LNCaP clone FGC (cell line): ENCODE results near the gene LIF.

Source experiments
- DNase-seq: peaks from one replicate; pipeline ENCODE4 v3.0.0-alpha.2; 2011; ENCODE audit warnings: low read depth
- H3K4me3 ChIP-seq: 2 replicates; pipeline ENCODE4 v1.5.1; 2011; ENCODE audit warnings: mild to moderate bottlenecking, low read depth, low read length, control low read depth
- CTCF ChIP-seq: IDR thresholded peaks from 2 replicates; pipeline ENCODE4 v1.5.1; 2012; ENCODE audit warnings: mild to moderate bottlenecking; ENCODE audit not compliant: control insufficient read depth, insufficient read depth; ENCODE audit errors: extremely low read depth

LIF gene

GRCh38 chr22:30263883-30264282 is 17.3 kb upstream of the LIF start:
- DNase-seq = no peak
- no peak for TF ChIP-seq CTCF
- H3K4me3 ChIP-seq = no peak overlapping the region

DNA sequence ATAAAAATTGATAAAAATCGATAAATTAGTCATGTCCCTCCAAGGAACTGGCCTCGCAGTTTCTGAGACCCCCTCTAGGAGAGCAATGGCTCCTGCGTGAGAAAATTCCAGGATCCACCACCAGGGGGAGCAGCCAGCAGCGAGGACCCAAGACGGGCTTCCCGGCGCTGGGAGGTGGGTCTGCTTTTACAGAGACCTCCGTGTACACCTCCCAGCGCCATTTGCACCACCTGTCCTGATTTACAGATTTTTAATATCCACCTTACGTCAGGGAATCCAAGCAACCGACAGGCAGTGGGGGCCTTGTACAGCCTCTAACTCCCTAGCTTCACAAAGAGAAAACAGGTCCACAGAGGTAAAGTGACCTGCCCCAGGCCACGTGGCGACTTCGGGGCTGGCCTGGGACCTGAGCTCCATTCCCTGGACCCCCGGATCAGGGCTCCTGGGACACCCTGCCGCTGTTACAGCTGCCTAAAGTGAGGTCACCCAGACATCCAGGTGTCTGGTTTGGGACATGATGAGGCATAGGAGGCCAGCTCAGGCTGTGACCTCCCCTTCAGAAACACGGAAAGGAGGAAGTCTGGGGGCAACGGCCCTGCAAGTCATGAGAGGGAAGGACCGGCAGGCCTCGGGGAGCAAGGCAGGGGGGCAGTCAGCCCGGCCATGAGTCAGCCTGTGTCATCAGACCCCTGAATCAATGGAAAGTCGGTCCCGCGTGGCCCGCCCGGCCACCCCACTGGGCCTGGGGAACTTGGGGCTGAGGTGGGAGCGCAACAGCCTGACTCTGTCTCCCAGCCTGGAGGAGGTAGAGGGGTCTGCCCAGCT is 16.6 kb upstream of the LIF start:
- DNase-seq = no peak
- peak; percentile 81 for TF ChIP-seq CTCF
- H3K4me3 ChIP-seq = no peak overlapping the region

DNA sequence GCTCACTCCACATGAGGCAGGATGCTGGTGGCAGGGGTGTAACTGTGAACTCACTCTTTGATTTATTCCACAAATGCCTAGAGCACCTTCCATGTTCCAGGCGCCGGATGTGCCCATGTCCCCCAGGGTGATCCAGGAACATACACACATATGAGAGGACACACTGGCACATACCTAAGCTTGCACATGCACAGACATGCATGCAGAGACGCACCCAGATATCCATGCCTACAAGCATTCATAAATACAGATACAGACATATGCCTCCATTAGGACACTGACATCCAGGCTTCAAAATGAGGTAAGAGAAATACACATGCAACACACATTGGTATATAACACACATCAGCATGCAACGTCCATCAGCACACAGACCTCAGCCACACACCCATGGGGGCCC is 15.6 kb upstream of the LIF start:
- H3K4me3 ChIP-seq = no peak overlapping the region
- no peak for DNase-seq
- TF ChIP-seq CTCF = no peak

GRCh38 chr22:30261134-30261533 is 14.6 kb upstream of the LIF start:
- no peak for TF ChIP-seq CTCF
- DNase-seq = no peak
- H3K4me3 ChIP-seq = no peak overlapping the region

- DNase-seq = no peak
- TF ChIP-seq CTCF = no peak
- no peak overlapping the region for H3K4me3 ChIP-seq
Observed at GRCh38 chr22:30260682-30261081, 14.1 kb upstream of the LIF start.

DNA sequence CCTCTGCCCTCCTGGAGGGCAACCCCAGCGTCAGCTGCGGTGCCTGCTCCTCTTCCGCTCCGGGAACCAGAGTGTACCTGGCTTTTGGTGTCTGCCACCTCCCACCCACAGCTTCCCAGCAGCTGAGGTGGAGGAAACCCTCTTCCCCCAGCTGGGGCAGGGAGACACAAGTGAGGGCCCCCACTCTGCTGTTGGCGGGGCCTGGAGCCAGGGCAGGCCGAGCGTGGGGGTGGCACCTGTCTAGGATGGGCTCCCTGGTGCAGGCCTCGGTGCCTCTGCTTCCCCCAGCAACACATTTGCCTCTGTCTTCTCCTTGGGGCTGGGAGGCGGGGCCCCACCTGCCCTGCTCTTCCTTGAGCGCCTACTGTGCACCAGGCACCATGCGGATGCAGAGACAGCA is 13.7 kb upstream of the LIF start:
- no peak for DNase-seq
- TF ChIP-seq CTCF = no peak
- H3K4me3 ChIP-seq = no peak overlapping the region

GRCh38 chr22:30254314-30254713 is 7.8 kb upstream of the LIF start:
- H3K4me3 ChIP-seq = no peak overlapping the region
- no peak for DNase-seq
- no peak for TF ChIP-seq CTCF
